Measurements from ENCODE around the gene NDOR1.

GRCh38 chr9:137172901-137173795 lies 32.4 kb upstream of the NDOR1 start:
- TF ChIP-seq, protein P1, sequence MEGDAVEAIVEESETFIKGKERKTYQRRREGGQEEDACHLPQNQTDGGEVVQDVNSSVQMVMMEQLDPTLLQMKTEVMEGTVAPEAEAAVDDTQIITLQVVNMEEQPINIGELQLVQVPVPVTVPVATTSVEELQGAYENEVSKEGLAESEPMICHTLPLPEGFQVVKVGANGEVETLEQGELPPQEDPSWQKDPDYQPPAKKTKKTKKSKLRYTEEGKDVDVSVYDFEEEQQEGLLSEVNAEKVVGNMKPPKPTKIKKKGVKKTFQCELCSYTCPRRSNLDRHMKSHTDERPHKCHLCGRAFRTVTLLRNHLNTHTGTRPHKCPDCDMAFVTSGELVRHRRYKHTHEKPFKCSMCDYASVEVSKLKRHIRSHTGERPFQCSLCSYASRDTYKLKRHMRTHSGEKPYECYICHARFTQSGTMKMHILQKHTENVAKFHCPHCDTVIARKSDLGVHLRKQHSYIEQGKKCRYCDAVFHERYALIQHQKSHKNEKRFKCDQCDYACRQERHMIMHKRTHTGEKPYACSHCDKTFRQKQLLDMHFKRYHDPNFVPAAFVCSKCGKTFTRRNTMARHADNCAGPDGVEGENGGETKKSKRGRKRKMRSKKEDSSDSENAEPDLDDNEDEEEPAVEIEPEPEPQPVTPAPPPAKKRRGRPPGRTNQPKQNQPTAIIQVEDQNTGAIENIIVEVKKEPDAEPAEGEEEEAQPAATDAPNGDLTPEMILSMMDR (IDR thresholded peaks at IDR 0.05), result no peak
- TF ChIP-seq POLR2A (IDR thresholded peaks at IDR 0.05), result no peak
- no peak for TF ChIP-seq EP300 (IDR thresholded peaks at IDR 0.05)
